NCI-H187 (cell line): ENCODE data around the gene NEURL3.
"Not testable (repeated sequence)": the region's sequence is repeated elsewhere in the genome, so short reads cannot be mapped to it uniquely, and the experiment has no call there.

Experiments used
- DNase-seq, 2 experiments: peaks; one replicate each; lab custom pipeline; 2025; lab: John Stamatoyannopoulos, UW

The NEURL3 gene

DNA sequence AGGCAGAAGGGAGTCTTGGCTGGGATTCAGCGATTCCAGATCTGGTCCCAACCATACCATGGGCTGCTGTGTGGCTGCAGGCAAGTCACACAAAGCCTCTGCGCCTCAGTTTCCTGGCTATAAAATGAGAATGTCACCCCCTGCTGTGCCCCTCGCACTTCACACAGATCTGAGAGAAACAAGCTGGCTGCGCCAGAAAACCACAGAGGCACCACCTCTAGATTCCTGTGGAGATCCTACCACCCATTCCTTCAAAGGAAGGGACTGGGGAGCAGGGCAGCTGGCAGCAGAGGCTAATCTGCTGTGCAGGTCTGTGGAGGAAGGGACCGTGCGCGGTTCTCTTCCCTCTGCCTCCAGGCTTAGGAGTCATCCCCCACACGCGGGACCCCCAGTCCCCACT is 19.8 kb downstream of the NEURL3 start:
- no peak for DNase-seq

DNA sequence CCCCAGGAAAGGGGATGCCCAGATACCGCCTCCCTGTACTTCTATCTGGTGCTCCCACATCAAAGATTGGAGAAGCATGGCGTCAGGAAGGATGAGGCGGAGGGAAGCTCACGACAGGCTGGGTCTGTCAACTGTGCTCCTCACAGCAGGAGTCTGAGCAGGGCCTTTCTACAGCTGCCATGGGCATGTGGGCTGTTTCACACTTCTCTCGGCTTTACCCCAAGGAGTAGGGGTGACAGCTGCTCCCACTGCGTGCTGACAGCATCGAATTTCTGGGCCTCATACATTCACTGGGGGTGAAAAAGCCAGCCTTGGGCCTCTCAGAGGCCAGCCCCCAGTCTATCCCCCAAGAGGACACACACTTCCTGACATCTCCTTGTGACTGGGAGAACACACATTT is 21.1 kb downstream of the NEURL3 start:
- no peak for DNase-seq

DNA sequence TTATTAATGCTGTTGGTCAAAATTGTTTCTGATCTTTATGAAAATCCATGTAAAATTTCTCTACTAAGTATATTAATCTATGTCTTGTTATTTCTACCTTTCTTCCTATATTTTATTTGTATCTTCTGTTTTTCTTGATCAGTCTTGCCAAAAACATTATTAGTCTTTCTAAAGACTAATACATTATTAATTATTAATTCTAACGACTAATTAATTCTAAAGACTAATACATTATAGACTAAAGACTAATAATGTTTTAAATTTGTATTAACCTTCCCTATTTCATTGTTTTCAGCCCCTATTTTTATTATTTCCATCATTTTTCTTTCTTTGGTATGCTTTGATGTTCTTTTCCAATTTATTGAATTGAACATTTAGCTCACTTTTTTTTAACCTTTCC is 27.7 kb downstream of the NEURL3 start:
- DNase-seq = no peak

DNA sequence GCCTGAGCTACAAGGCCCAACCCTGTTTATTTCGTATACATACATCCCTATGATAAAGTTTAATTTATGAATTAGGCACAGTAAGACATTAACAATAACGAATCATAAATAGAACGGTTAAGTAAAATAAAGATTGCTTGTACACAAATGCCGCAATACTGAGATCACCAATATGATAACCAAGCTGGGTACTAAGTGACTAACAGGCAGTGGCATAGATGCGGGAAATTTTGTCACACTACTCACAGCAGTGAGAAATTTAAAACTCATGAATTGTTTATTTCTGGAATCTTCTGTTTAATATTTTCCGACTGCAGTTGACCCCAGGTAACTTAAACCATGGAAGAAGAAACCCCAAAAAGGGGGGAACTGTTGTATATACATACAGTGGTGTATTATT is 33.4 kb downstream of the NEURL3 start:
- DNase-seq = no peak

DNA sequence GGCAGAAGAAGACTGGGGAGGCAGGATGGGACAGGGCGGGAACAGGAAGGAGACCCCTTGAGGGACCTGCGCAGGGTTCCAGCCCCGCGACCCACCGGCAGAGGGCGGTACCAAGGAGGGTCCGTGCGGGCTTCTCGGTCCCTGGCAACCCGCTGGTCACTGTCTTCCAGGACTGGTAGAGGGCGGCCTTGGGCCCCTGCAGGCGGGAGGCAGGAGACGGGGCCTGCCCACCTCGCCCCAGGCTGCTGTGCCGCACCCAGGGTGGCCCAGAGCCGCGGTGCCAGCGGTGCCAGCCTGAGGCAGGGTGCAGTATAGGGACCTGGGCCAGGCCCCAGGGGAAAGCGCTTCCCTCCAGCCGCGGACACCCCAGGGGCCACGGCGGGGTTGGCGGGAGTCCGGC is 34.5 kb downstream of the NEURL3 start:
- no peak for DNase-seq

DNA sequence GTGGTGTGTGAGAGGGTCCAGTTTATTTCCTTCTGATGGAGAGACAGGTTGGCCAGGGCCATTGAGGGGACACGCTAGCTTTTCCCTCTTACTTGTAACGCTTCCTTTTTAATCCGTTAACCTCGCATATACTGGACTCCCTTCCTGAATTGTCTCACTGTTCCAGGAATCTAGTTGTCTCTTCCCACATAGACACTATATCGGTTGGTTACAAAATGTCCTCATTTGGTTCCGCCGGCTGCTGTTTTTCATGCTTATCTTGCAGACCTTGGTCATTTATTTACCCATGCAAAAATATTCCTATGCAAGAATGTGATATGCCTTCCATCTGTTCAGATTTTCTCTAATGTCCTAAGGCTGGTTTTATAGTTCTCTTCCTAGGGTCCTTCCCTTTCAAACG is 35.0 kb downstream of the NEURL3 start:
- DNase-seq = no peak

DNA sequence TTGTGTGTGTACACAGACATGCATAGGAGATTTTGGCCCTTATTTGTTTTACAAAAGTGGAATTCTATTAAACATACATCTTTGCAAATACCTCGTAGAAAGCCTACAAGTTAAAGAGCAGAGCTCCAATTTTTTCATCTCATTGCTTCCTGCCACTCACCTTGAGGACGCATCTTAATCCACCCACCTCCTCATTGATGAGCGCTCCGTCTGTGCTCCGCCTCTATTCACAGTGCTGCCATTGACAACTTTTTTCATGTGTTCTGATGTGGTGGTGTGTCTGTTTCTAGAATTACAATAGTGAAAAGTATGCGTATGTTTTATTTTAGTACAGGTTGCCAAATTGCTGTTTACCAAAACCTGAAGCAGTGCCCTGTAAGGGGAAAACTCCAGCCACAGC is 36.3 kb downstream of the NEURL3 start:
- no peak for DNase-seq

DNA sequence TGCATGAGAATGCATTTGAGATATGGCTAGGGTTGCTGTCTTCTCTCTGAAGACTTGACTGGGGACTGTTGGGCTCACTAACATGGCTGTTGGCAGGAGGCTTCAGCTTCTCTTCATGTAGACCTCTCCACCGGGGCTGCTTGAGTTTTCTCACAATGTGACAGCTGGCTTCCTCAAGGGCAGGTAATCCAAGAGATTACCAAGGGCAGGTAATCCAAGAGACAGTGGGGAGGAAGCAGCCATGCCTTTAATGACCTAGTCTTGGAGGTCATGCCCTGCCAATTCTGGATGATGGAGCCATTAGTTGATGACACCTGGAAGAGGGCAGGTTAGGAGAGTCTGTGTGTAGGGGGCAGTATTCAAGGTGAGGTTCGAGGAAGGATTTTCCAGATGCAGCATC is 40.5 kb downstream of the NEURL3 start:
- DNase-seq = no peak

DNA sequence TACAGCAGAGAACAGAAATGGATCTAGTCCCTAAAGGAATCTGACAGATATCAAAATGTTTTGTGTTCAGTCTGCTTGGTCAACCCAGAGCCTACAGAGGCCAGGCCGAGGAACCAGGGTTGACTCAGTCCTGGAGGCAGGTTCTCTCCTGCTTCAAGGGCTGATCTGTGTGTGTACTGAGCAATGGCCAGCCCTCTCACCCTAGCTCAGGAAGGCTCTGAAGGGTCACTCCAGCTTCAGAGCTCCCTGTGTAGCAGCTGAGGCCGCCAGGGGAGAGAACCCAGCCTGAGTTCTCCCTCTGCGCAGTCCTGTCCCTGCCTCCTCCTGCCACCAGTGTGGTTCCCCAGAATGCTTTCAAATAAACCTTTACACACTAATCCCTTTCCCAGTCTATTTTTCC is 41.1 kb downstream of the NEURL3 start:
- no peak for DNase-seq

DNA sequence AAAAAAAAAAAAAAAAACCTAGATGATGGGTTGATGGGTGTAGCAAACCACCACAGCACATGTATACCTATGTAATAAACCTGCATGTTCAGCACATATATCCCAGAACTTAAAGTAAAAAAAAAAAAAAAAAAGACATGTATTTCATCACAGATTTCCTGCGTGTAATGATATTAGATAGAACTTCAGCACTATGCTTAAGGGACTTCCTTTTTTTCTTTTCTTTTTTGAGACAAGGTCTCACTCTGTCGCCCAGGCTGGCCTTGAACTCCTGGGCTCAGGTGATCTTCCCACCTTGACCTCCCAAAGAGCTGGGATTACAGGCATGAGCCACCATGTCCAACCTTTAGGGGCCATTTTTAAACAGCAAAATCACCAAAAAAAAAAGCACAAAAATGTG is 42.0 kb downstream of the NEURL3 start:
- no peak for DNase-seq

DNA sequence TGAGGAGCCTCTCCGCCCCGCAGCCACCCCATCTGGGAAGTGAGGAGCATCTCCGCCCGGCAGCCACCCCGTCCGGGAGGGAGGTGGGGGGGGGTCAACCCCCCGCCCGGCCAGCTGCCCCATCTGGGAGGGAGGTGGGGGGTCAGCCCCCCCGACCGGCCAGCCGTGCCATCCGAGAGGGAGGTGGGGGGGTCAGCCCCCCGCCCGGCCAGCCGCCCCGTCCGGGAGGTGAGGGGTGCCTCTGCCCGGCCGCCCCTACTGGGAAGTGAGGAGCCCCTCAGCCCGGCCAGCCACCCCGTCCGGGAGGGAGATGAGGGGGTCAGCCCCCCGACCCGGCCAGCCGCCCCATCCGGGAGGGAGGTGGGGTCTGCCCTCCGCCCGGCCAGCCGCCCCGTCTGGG is 43.5 kb downstream of the NEURL3 start:
- DNase-seq = not testable (repeated sequence)

DNA sequence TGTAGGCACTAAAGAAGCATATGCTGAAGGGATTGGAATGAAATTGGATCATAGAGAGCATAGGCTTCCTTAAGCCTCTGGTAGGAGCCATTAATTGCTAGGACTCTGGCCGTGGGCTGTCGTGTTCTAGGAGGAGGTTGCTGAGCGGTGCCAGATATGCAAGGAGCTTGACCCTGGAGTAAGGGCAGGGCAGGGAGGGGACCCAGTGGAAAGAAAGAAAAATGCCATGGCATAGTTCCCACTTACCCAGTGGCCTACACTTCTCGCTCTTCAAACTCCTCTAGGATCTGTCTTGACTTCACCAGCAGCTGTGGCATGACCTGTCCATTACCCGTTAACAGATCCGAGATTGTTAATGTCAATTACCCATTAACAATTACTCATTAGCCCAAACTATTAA is 53.1 kb downstream of the NEURL3 start:
- no peak for DNase-seq

DNA sequence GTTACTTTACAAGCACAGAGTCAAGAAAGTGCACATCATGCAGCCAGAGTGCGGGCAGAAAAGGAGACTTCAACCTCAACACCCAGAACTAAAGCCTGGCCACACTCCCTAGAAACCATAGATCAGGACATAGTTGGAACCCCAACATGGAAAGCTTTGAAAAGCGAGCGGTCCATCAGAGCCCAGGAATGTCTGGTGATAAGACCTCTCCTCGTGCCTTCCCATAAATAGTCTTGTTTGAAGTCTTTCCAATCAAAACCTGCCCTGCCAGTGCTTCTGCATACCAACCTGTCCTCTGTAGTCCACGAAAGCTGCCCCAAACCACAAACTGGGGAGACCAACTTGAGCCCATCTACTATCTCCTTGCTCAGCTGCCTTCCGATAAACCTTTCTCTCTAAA is 55.5 kb downstream of the NEURL3 start:
- no peak for DNase-seq

DNA sequence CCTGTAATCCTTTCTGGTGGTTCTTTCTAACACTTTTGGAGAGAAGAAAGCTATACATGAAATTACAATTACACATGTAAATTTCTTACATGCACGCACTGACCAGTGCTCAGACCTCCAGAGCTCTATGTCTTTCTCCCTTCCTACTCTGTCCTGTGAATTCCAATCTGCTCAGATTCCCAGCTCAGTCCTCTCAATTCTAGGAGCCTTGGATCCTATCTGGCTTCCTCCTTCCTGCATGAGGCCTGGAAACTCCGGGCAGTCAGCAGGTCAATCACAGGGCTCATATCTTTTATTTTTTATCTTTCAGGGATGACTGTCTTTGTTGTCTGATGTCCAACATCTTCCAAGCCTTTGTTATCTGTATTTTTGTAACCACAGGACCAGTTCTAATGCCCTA is 56.0 kb downstream of the NEURL3 start:
- no peak for DNase-seq

DNA sequence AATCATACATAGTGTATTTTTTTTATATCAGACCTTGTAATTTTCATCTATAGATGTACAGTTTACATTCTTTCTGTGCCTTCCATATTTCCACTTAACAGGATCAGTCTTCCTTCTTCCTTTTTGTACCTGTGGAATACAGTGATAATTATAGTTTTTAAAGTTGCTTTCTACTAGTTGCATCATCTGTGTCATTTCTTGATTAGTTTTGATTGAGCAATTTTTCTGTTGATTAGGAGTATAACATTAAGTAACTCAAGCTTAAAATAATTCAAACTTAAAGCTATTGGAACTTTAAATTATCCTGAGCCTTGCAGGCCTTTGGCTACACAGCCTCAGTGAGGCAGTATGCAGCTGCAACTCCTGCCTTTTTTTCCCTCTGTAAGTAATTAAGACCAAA is 57.4 kb downstream of the NEURL3 start:
- DNase-seq = no peak
